GM12865 (cell line): ENCODE data around the gene TRIM38.
"Not testable (repeated sequence)": the region's sequence is repeated elsewhere in the genome, so short reads cannot be mapped to it uniquely, and the experiment has no call there.

Experiments
- DNase-seq: peaks from one replicate; pipeline ENCODE4 v3.0.0; 2010; ENCODE audit warnings: low read depth
- H3K4me3 ChIP-seq: 2 replicates; pipeline ENCODE4 v1.5.1; 2011; ENCODE audit warnings: mild to moderate bottlenecking, low read depth, low read length, control low read depth
- CTCF ChIP-seq: IDR thresholded peaks from 2 replicates; pipeline ENCODE4 v1.5.1; 2011; ENCODE audit warnings: low read length, control low read depth, low read depth, inconsistent platforms; ENCODE audit not compliant: insufficient read depth; ENCODE audit errors: missing control alignments

Gene TRIM38

GRCh38 chr6:25997921-25998320 is 35.3 kb downstream of the TRIM38 start:
- no peak for DNase-seq

GRCh38 chr6:25998379-25998778 is 35.8 kb downstream of the TRIM38 start:
- H3K4me3 ChIP-seq, result no peak overlapping the region
- TF ChIP-seq CTCF, result no peak
- no peak for DNase-seq

More at GRCh38 chr6:25997921-25998320, 35.3 kb downstream of the TRIM38 start:
- no peak overlapping the region for H3K4me3 ChIP-seq
- TF ChIP-seq CTCF, result no peak

- not testable (repeated sequence) for DNase-seq, H3K4me3 ChIP-seq
These were observed 36.6 kb downstream of the TRIM38 start for GRCh38 chr6:25999225-25999624.

GRCh38 chr6:26000366-26001144 is 38.0 kb downstream of the TRIM38 start:
- DNase-seq, result no peak
- TF ChIP-seq CTCF, result no peak
- H3K4me3 ChIP-seq, result no peak overlapping the region

- H3K4me3 ChIP-seq, result no peak overlapping the region
- DNase-seq, result peak; percentile 53
These were observed 40.6 kb downstream of the TRIM38 start for GRCh38 chr6:26003102-26003694.

GRCh38 chr6:26006086-26006939 is 43.7 kb downstream of the TRIM38 start:
- no peak for TF ChIP-seq CTCF
- DNase-seq, result no peak
- H3K4me3 ChIP-seq, result no peak overlapping the region

More at GRCh38 chr6:26003102-26003694, 40.6 kb downstream of the TRIM38 start:
- peak; percentile 75 for TF ChIP-seq CTCF

GRCh38 chr6:26006940-26007305 is 44.3 kb downstream of the TRIM38 start:
- not testable (repeated sequence) for DNase-seq, H3K4me3 ChIP-seq
